Kidney capillary endothelial cell (primary cell): ENCODE results near the gene BACE2.
"Not testable (repeated sequence)": the region's sequence is repeated elsewhere in the genome, so short reads cannot be mapped to it uniquely, and the experiment has no call there.

Source experiments
- DNase-seq: peaks from one replicate; pipeline ENCODE4 v3.0.0-alpha.2; 2018; ENCODE audit warnings: low spot score

BACE2 gene

GRCh38 chr21:41280115-41280919 lies 112.4 kb downstream of the BACE2 start:
- DNase-seq, result no peak

GRCh38 chr21:41282412-41282811 lies 114.5 kb downstream of the BACE2 start:
- DNase-seq, result no peak

GRCh38 chr21:41283211-41283818 lies 115.4 kb downstream of the BACE2 start:
- DNase-seq, result peak; percentile 69

GRCh38 chr21:41289431-41289830 lies 121.5 kb downstream of the BACE2 start:
- DNase-seq, result no peak

- DNase-seq, result no peak
Observed at GRCh38 chr21:41290106-41290799, 122.3 kb downstream of the BACE2 start.

- DNase-seq, result no peak
Observed at GRCh38 chr21:41294548-41295231, 126.7 kb downstream of the BACE2 start.

- no peak for DNase-seq
Observed at GRCh38 chr21:41295721-41296254, 127.8 kb downstream of the BACE2 start.

GRCh38 chr21:41302976-41303375 lies 135.0 kb downstream of the BACE2 start:
- no peak for DNase-seq

- DNase-seq, result no peak
Observed at GRCh38 chr21:41304068-41304720, 136.2 kb downstream of the BACE2 start.

- DNase-seq, result no peak
Observed at GRCh38 chr21:41307219-41307618, 139.3 kb downstream of the BACE2 start.

GRCh38 chr21:41313285-41314164 lies 145.6 kb downstream of the BACE2 start:
- DNase-seq, result not testable (repeated sequence)

GRCh38 chr21:41315726-41316125 lies 147.8 kb downstream of the BACE2 start:
- no peak for DNase-seq

GRCh38 chr21:41316200-41317062 lies 148.5 kb downstream of the BACE2 start, which contains the start of gene FAM3B:
FAM3B (plus strand) TSS chr21:41316801; CDS start chr21:41316880, 79 bp downstream.
- no peak for DNase-seq

GRCh38 chr21:41317063-41317392 lies 149.1 kb downstream of the BACE2 start:
- no peak for DNase-seq

GRCh38 chr21:41317458-41317857 lies 149.5 kb downstream of the BACE2 start:
- DNase-seq, result no peak

- DNase-seq, result no peak
Observed at GRCh38 chr21:41318218-41318617, 150.3 kb downstream of the BACE2 start.

- DNase-seq, result no peak
Observed at GRCh38 chr21:41319273-41319672, 151.3 kb downstream of the BACE2 start.

GRCh38 chr21:41321211-41321907 lies 153.4 kb downstream of the BACE2 start:
- no peak for DNase-seq

- DNase-seq, result no peak
Observed at GRCh38 chr21:41321908-41322495, 154.0 kb downstream of the BACE2 start.
